ENCODE results near the gene WIZ. TPM values are rescaled to one million over a fixed set of nuclear protein-coding genes. Genes with fewer than 3 reads are reported as not detected.

WIZ gene
- total and polyA plus RNA-seq, 10 of the 15 experiments (the other 5 are each of a cell fraction or from before 2014, with no cell fraction given): 0.10 to 26.7 (median 2.7) TPM

GRCh38 chr19:15429825-15430467, 19.8 kb downstream of the WIZ start (continued):
- TF ChIP-seq CUX1 (IDR thresholded peaks at IDR 0.05; ENCODE audit: insufficient replicate concordance, low read depth, low read length) (no peak), TBL1XR1 (IDR thresholded peaks at IDR 0.05; ENCODE audit: low read depth, low read length) (no peak), NR2C1 (IDR thresholded peaks at IDR 0.05) (no peak)

- no peaks in the 10 kb centered on the region for H4K20me1 ChIP-seq (ENCODE audit: control insufficient read depth, insufficient read depth)
- peaks cover 9 to 33% of the 10 kb centered on the region in 2 experiments for H3K36me3 ChIP-seq (ENCODE audit: control insufficient read depth in 2 of 2, insufficient read depth in 2 of 2, low read length in 1 of 2)
- H3K4me3 ChIP-seq: no peak overlapping the region
- FAIRE-seq (no peak), DNase-seq (ENCODE audit: low read depth, low spot score) (no peak), ATAC-seq (no peak)
- SMC1A ChIA-PET (ENCODE audit: uncharacterized antibody, unreplicated experiment): interaction anchor here (1.0 to 1.6 kb wide), 2 partner anchors 10 kb away, joined by 4 read pairs; partner anchors contain the start of gene AKAP8L
- H3K9me3 ChIP-seq (replicated peaks; ENCODE audit: control insufficient read depth, insufficient read depth, low read length): no peaks in the 10 kb centered on the region; the same call in 2 of the 3 replicates
- in situ Hi-C loops (cut with MboI) (loop anchor here (5.0 kb wide), 1 partner anchor 128 kb away; no protein-coding TSS in a partner anchor), intact Hi-C loops (cut with micrococcal nuclease; ENCODE audit: unreplicated experiment) (no loop called here)
- no TSS peak for BruUV-seq (replicated peaks)
- CTCF ChIA-PET: interaction anchor here (2.0 kb wide), 1 partner anchor 9 kb away, joined by 7 read pairs; no protein-coding TSS in a partner anchor
- H3K9ac ChIP-seq (ENCODE audit: control insufficient read depth, insufficient read depth, low read length): no peak overlapping the region
- H3K27me3 ChIP-seq (replicated peaks in 1 of 2; ENCODE audit: control insufficient read depth in 2 of 2, insufficient read depth in 2 of 2, low read length in 1 of 2): no peaks in the 10 kb centered on the region
- 83% methylated on average over 17 of the region's 22 CpGs for WGBS (ENCODE audit: insufficient coverage, insufficient replicate concordance, low lambda C conversion rate, missing lambda C conversion rate)
- POLR2A ChIA-PET: interaction anchor here (0.5 to 0.6 kb wide), 2 partner anchors 42 to 104 kb away, joined by 3 to 10 read pairs; no protein-coding TSS in a partner anchor
- H3K4me1 ChIP-seq (ENCODE audit: control insufficient read depth, insufficient read depth, low read length): peaks cover 10% of the 10 kb centered on the region
- no peak overlapping the region for H3K4me2 ChIP-seq (ENCODE audit: control insufficient read depth, insufficient read depth)
- no peak overlapping the region for H3K27ac ChIP-seq (ENCODE audit: control insufficient read depth, insufficient read depth)
- H3K79me2 ChIP-seq (ENCODE audit: control insufficient read depth, insufficient read depth, low read length): peaks cover 32% of the 10 kb centered on the region
- H2AFZ ChIP-seq (ENCODE audit: control insufficient read depth, low read depth, low read length): no peak overlapping the region
- RAD21 ChIA-PET (ENCODE audit: unreplicated experiment): interaction anchor here (1.3 kb wide), 1 partner anchor 10 kb away, joined by 3 read pairs; no protein-coding TSS in a partner anchor
- TF ChIP-seq TBL1XR1 (IDR thresholded peaks at IDR 0.05; ENCODE audit: low read depth, low read length) (no peak), USF1 (IDR thresholded peaks at IDR 0.05; ENCODE audit: borderline replicate concordance, extremely low read length, insufficient read depth, low read depth, low read length) (no peak), ZZZ3 (IDR thresholded peaks at IDR 0.05; ENCODE audit: control insufficient read depth, insufficient read length, low read depth) (no peak), PKNOX1 (IDR thresholded peaks at IDR 0.05) (no peak), CEBPZ (IDR thresholded peaks at IDR 0.05; ENCODE audit: low read depth, low read length) (no peak)
Observed at GRCh38 chr19:15428956-15429824, 20.6 kb downstream of the WIZ start.
